Fibroblast of lung (primary cell): ENCODE measurements around the gene HDAC4. TPM values are rescaled to one million over a fixed set of nuclear protein-coding genes. Genes with fewer than 3 reads are reported as not detected.

Experiments used
- DNase-seq, 2 donors: peaks; one replicate each; pipeline versions ENCODE4 v3.0.0 to v3.0.0-alpha.2; 2010; ENCODE audit warnings: low read depth in 2 of 2
- H2AFZ ChIP-seq: 2 replicates; pipeline ENCODE4 v1.5.1; 2012; ENCODE audit warnings: low read length, control low read depth, inconsistent platforms
- H3K27ac ChIP-seq: 2 replicates; pipeline ENCODE4 v1.5.1; 2011; ENCODE audit warnings: low read length, control low read depth; ENCODE audit not compliant: insufficient read depth
- H3K27me3 ChIP-seq: 2 replicates; pipeline ENCODE4 v1.5.1; 2011; ENCODE audit warnings: mild to moderate bottlenecking, low read length; ENCODE audit not compliant: control insufficient read depth, insufficient read depth
- H3K36me3 ChIP-seq: 2 replicates; pipeline ENCODE4 v1.5.1; 2011; ENCODE audit warnings: low read length; ENCODE audit not compliant: control insufficient read depth, insufficient read depth
- H3K4me1 ChIP-seq: 2 replicates; pipeline ENCODE4 v1.5.1; 2011; ENCODE audit warnings: low read length; ENCODE audit not compliant: control insufficient read depth, insufficient read depth; ENCODE audit errors: extremely low read depth
- H3K4me2 ChIP-seq: 2 replicates; pipeline ENCODE4 v1.5.1; 2011; ENCODE audit warnings: low read length, control low read depth; ENCODE audit not compliant: insufficient read depth; ENCODE audit errors: extremely low read depth
- H3K4me3 ChIP-seq, 4 experiments: fragments of 200-600 bp in 1 of 4; sonication (generic) in 1 of 4; replicated peaks in 1 of 4; 2 replicates each; pipeline ENCODE4 v1.5.1; 2011 to 2016; ENCODE audit warnings: low read length in 4 of 4, low read depth in 3 of 4, mild to moderate bottlenecking in 3 of 4, control low read depth in 2 of 4, inconsistent platforms in 1 of 4, mixed read lengths in 1 of 4; ENCODE audit not compliant: insufficient read depth in 1 of 4; ENCODE audit errors: control extremely low read depth in 1 of 4
- H3K79me2 ChIP-seq: 2 replicates; pipeline ENCODE4 v1.5.1; 2012; ENCODE audit warnings: mild to moderate bottlenecking, low read length, inconsistent platforms; ENCODE audit not compliant: control insufficient read depth, insufficient read depth
- H3K9ac ChIP-seq: 2 replicates; pipeline ENCODE4 v1.5.1; 2011; ENCODE audit warnings: mild to moderate bottlenecking, low read length, control low read depth; ENCODE audit not compliant: insufficient read depth
- H3K9me3 ChIP-seq: 2 replicates; pipeline ENCODE4 v1.5.1; 2012; ENCODE audit warnings: low read depth, low read length; ENCODE audit not compliant: control insufficient read depth, insufficient read depth
- H4K20me1 ChIP-seq: 2 replicates; pipeline ENCODE4 v1.5.1; 2011; ENCODE audit warnings: low read length; ENCODE audit not compliant: control insufficient read depth, insufficient read depth; ENCODE audit errors: extremely low read depth
- EZH2 ChIP-seq: IDR thresholded peaks from 2 replicates; pipeline ENCODE4 v1.5.1; 2012; ENCODE audit warnings: low read length, control low read depth, mild to moderate bottlenecking; ENCODE audit errors: missing control alignments
- polyA plus RNA-seq, 2 donors: library from polyadenylated mRNA; depleted of rRNA in 1 of 2; stranded (reverse) in 1 of 2; unstranded in 1 of 2; fragments of >200 nt; gene quantifications; 2 replicates each; pipeline ENCODE4 v1.2.1, GENCODE V29; 2011 to 2012; ENCODE audit warnings: missing spikeins in 1 of 2
- total RNA-seq: library from RNA; depleted of rRNA; stranded (reverse); fragments of >200 nt; gene quantifications from 2 replicates; pipeline ENCODE4 v1.2.1, GENCODE V29; 2014
- TF ChIP-seq, protein P1 (sequence below), 2 donors: IDR thresholded peaks in 1 of 2; conservative IDR thresholded peaks in 1 of 2; 1 replicate in 1 of 2; 2 replicates in 1 of 2; pipeline ENCODE4 v1.5.1; 2011 to 2012; ENCODE audit warnings: low read length in 2 of 2, control low read depth in 1 of 2, inconsistent platforms in 1 of 2, low read depth in 1 of 2, mild to moderate bottlenecking in 1 of 2

The HDAC4 gene
- total and polyA plus RNA-seq, 2 donors (not counting 1 experiment from before 2014, with no cell fraction given): 7.4 to 19.8 TPM

DNA sequence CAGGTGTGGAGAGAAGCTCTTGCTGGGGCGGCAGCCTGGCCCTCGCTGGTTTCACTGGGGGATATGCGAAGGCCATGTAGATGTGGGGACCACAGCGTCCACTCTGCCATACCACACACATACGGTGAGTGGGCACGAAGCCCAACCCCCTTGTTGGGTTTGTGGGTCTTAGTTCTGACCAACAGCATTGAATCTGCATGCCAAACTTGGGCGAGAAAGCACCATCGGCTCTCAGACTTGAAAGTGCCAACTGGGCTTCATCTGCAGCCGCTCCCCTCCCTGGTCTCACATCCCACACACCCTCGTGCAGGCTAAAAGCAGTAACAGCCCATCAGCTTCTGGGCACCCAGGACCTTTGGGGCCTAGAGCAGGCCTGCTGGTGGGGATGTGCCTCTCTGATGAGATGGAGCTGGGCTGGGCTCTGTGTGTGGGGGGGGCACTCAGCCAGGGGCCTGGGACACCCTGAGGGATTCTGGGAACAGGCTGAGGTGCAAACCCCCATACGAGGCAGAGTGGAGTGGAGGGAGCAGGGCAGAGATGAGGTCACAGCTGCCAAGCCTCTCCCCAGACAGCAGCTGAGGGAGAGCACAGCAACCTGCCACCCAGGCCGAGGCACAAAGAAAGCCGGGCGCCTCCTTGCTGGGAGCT lies 288.6 kb downstream of the HDAC4 start:
- no peak overlapping the region for H3K4me3 ChIP-seq
- DNase-seq: no peak

DNA sequence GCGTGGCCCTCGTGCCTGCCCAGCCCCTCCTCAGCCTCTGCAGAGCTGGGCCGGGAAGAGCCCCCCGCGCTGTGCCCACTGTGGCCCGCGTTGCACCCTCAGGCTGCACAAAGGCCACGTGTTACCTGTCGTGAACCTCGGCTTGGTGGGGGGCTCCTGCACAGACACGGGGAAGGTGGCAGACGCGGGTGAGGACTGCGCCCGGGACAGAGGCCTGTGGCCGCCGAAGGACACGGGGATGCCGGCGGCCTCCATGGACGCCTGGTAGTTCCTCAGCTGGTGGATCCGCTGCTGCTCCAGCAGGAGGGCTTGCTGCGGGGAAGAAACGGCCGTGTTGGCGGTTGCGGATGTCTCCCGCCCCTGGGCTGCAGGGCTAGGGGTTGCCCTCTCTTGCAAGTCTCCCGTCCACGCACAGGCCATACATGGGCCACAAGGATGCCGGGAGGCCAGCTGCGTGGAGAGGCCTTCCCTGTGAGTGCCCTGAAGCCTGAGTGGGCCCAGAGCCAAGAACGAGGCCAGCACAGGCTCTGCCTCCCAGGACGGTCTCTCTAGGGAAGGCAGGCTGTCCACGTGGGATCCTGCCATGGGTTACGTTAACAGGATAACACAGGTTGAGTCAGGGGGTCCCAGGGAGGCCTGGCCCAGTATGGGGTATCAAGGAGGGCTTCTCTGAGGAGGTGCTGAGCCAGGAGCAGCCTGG lies 289.3 kb downstream of the HDAC4 start:
- Histone ChIP-seq H2AFZ (no peak overlapping the region), H4K20me1 (no peaks in the 10 kb centered on the region), H3K27ac (no peak overlapping the region), H3K9me3 (no peaks in the 10 kb centered on the region), H3K4me2 (no peak overlapping the region), H3K9ac (no peak overlapping the region), H3K4me3 (no peak overlapping the region), H3K36me3 (peaks cover 4% of the 10 kb centered on the region), H3K27me3 (no peaks in the 10 kb centered on the region), H3K79me2 (no peaks in the 10 kb centered on the region), H3K4me1 (no peaks in the 10 kb centered on the region)
- no peak for TF ChIP-seq EZH2
- TF ChIP-seq, protein P1, sequence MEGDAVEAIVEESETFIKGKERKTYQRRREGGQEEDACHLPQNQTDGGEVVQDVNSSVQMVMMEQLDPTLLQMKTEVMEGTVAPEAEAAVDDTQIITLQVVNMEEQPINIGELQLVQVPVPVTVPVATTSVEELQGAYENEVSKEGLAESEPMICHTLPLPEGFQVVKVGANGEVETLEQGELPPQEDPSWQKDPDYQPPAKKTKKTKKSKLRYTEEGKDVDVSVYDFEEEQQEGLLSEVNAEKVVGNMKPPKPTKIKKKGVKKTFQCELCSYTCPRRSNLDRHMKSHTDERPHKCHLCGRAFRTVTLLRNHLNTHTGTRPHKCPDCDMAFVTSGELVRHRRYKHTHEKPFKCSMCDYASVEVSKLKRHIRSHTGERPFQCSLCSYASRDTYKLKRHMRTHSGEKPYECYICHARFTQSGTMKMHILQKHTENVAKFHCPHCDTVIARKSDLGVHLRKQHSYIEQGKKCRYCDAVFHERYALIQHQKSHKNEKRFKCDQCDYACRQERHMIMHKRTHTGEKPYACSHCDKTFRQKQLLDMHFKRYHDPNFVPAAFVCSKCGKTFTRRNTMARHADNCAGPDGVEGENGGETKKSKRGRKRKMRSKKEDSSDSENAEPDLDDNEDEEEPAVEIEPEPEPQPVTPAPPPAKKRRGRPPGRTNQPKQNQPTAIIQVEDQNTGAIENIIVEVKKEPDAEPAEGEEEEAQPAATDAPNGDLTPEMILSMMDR (conservative IDR thresholded peaks at IDR 0.05 in 1 of 2, IDR thresholded peaks at IDR 0.05 in 1 of 2; ENCODE audit: low read depth in 1 of 2, low read length in 2 of 2): no peak
- no peak for DNase-seq

More for the DNA sequence above, 288.6 kb downstream of the HDAC4 start:
- Histone ChIP-seq H4K20me1 (no peaks in the 10 kb centered on the region), H2AFZ (no peak overlapping the region), H3K36me3 (peaks cover 4% of the 10 kb centered on the region), H3K27me3 (no peaks in the 10 kb centered on the region), H3K9me3 (no peaks in the 10 kb centered on the region), H3K4me1 (no peaks in the 10 kb centered on the region), H3K4me2 (no peak overlapping the region), H3K27ac (no peak overlapping the region), H3K79me2 (no peaks in the 10 kb centered on the region), H3K9ac (no peak overlapping the region)
- TF ChIP-seq EZH2: no peak
- TF ChIP-seq, protein P1 (conservative IDR thresholded peaks at IDR 0.05 in 1 of 2, IDR thresholded peaks at IDR 0.05 in 1 of 2; ENCODE audit: low read depth in 1 of 2, low read length in 2 of 2): no peak

DNA sequence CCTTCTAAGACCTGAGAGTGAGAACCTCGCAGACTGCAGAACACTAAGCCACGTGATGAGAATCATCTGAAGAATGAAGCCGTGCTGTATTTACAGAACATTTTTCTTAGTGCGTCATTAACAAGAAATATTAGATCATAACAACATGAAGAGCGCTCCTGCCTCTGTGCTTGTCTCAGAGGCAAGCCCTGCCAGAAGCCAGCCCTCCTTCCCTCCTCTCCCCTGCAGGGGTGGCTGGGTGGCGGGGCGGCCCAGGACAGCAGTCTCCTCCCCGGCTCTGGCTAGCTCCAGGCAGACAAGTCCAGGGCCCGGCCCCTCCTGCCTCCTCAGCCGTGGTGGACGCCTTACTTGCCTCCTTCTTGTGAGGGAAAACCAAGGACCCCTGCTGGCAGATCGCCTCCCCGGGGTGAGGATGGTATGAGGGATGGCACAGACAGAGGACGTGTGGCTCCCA lies 290.2 kb downstream of the HDAC4 start:
- Histone ChIP-seq H3K4me1 (no peaks in the 10 kb centered on the region), H3K9me3 (no peaks in the 10 kb centered on the region), H3K4me3 (no peak overlapping the region), H3K4me2 (no peak overlapping the region), H3K27ac (no peak overlapping the region), H2AFZ (no peak overlapping the region), H4K20me1 (no peaks in the 10 kb centered on the region), H3K27me3 (no peaks in the 10 kb centered on the region), H3K79me2 (no peaks in the 10 kb centered on the region), H3K9ac (no peak overlapping the region), H3K36me3 (peaks cover 4% of the 10 kb centered on the region)
- DNase-seq: peak in 1 of 2 donors; percentile 29
- TF ChIP-seq EZH2: no peak
- TF ChIP-seq, protein P1 (conservative IDR thresholded peaks at IDR 0.05 in 1 of 2, IDR thresholded peaks at IDR 0.05 in 1 of 2; ENCODE audit: low read depth in 1 of 2, low read length in 2 of 2): no peak
